Neural cell (in vitro differentiated cells): ENCODE data around the gene PSMB7. TPM values are rescaled to one million over a fixed set of nuclear protein-coding genes. Genes with fewer than 3 reads are reported as not detected.

ENCODE experiments used
- H2AFZ ChIP-seq: fragments of 200-600, 300-800 bp; sonication (generic), shearing (Covaris generic); 2 replicates; pipeline ENCODE4 v1.6.0; 2014; ENCODE audit warnings: low read depth, mild to moderate bottlenecking, antibody characterized with exemption, low read length, moderate library complexity
- H3F3A ChIP-seq: fragments of 200-600 bp; shearing (Covaris generic); 2 replicates; pipeline ENCODE4 v1.6.1; 2016; ENCODE audit warnings: mild to moderate bottlenecking, moderate library complexity, mixed read lengths, antibody characterized with exemption, low read length; ENCODE audit not compliant: insufficient read depth, poor library complexity, severe bottlenecking
- H3K27ac ChIP-seq: fragments of 200-600, 300-800 bp; sonication (generic), shearing (Covaris generic); 2 replicates; pipeline ENCODE4 v1.5.1; 2014; ENCODE audit warnings: mild to moderate bottlenecking, low read length, moderate library complexity
- H3K27me3 ChIP-seq: fragments of 300-800, 200-600 bp; sonication (generic), shearing (Covaris generic); 2 replicates; pipeline ENCODE4 v1.6.0; 2014; ENCODE audit warnings: mild to moderate bottlenecking, low read depth, low read length, moderate library complexity; ENCODE audit not compliant: insufficient read depth
- H3K36me3 ChIP-seq: fragments of 300-800, 200-600 bp; sonication (generic), shearing (Covaris generic); 2 replicates; pipeline ENCODE4 v1.5.1; 2014; ENCODE audit warnings: mild to moderate bottlenecking, antibody characterized with exemption, low read length, moderate library complexity; ENCODE audit not compliant: insufficient read depth
- H3K4me2 ChIP-seq: fragments of 300-800, 200-600 bp; sonication (generic), shearing (Covaris generic); 2 replicates; pipeline ENCODE4 v1.6.0; 2014; ENCODE audit warnings: mild to moderate bottlenecking, low read length
- H3K4me3 ChIP-seq: fragments of 300-800, 200-600 bp; sonication (generic), shearing (Covaris generic); 2 replicates; pipeline ENCODE4 v1.5.1; 2014; ENCODE audit warnings: mild to moderate bottlenecking, low read length, moderate library complexity
- H3K79me2 ChIP-seq: fragments of 200-600 bp; shearing (Covaris generic); replicated peaks from 2 replicates; pipeline ENCODE4 v1.6.0; 2014; ENCODE audit warnings: mild to moderate bottlenecking, low read length, moderate library complexity; ENCODE audit not compliant: insufficient read depth
- H3K9ac ChIP-seq: fragments of 300-800, 200-600 bp; sonication (generic), shearing (Covaris generic); 2 replicates; pipeline ENCODE4 v1.6.1; 2016; ENCODE audit warnings: mild to moderate bottlenecking, low read length, mixed read lengths
- H3K9me2 ChIP-seq: fragments of 200-600 bp; shearing (Covaris generic); 2 replicates; pipeline ENCODE4 v1.6.1; 2016; ENCODE audit warnings: mild to moderate bottlenecking, low read length, mixed read lengths; ENCODE audit not compliant: insufficient read depth
- H3K9me3 ChIP-seq: fragments of 200-600, 300-800 bp; sonication (generic), shearing (Covaris generic); 2 replicates; pipeline ENCODE4 v1.6.1; 2016; ENCODE audit warnings: mild to moderate bottlenecking, mixed run types, low read length, moderate library complexity, mixed read lengths
- H4K20me1 ChIP-seq: fragments of 200-600 bp; shearing (Covaris generic); 2 replicates; pipeline ENCODE4 v1.6.1; 2016; ENCODE audit warnings: mild to moderate bottlenecking, mixed run types; ENCODE audit not compliant: insufficient read depth
- EP300 ChIP-seq: fragments of 450-650 bp; conservative IDR thresholded peaks from 2 replicates; pipeline ENCODE4 v1.6.1; 2014; ENCODE audit warnings: antibody characterized with exemption, mild to moderate bottlenecking, moderate library complexity; ENCODE audit not compliant: poor library complexity, severe bottlenecking
- EZH2 ChIP-seq: fragments of 200-600, 300-800 bp; shearing (Covaris generic), sonication (generic); IDR thresholded peaks from 2 replicates; pipeline ENCODE4 v1.6.1; 2014; ENCODE audit warnings: antibody characterized with exemption, low read length, borderline replicate concordance, mild to moderate bottlenecking; ENCODE audit not compliant: insufficient read depth, poor library complexity, severe bottlenecking
- MXI1 ChIP-seq: fragments of 450-650 bp; conservative IDR thresholded peaks from 2 replicates; pipeline ENCODE4 v1.6.1; 2014; ENCODE audit warnings: antibody characterized with exemption, mild to moderate bottlenecking; ENCODE audit not compliant: poor library complexity, severe bottlenecking
- POLR2AphosphoS5 ChIP-seq: IDR thresholded peaks from 2 replicates; pipeline ENCODE4 v1.6.1; 2012
- RAD21 ChIP-seq: fragments of 450-650 bp; conservative IDR thresholded peaks from 2 replicates; pipeline ENCODE4 v1.6.1; 2014; ENCODE audit warnings: antibody characterized with exemption, mild to moderate bottlenecking, moderate library complexity
- SMC3 ChIP-seq: fragments of 450-650 bp; conservative IDR thresholded peaks from 2 replicates; pipeline ENCODE4 v1.6.1; 2014; ENCODE audit warnings: antibody characterized with exemption, mild to moderate bottlenecking, moderate library complexity; ENCODE audit not compliant: poor library complexity
- TAF1 ChIP-seq: IDR thresholded peaks from 2 replicates; pipeline ENCODE4 v1.6.1; 2012; ENCODE audit warnings: low read depth
- polyA plus RNA-seq: library from polyadenylated mRNA; depleted of rRNA; stranded (reverse); fragments of >200 nt; gene quantifications from 2 replicates; pipeline ENCODE4 v1.2.3, GENCODE V29; 2014
- TF ChIP-seq, protein P1 (sequence below): IDR thresholded peaks from 2 replicates; pipeline ENCODE4 v1.6.1; 2012; ENCODE audit warnings: borderline replicate concordance
- TF ChIP-seq, protein P2 (sequence below): fragments of 450-650 bp; IDR thresholded peaks from 2 replicates; pipeline ENCODE4 v1.5.1; 2014; ENCODE audit warnings: antibody characterized with exemption, mild to moderate bottlenecking, moderate library complexity; ENCODE audit not compliant: poor library complexity, severe bottlenecking

Gene PSMB7
- polyA plus RNA-seq, 1 donor from 2014 or later, result 363 TPM

DNA sequence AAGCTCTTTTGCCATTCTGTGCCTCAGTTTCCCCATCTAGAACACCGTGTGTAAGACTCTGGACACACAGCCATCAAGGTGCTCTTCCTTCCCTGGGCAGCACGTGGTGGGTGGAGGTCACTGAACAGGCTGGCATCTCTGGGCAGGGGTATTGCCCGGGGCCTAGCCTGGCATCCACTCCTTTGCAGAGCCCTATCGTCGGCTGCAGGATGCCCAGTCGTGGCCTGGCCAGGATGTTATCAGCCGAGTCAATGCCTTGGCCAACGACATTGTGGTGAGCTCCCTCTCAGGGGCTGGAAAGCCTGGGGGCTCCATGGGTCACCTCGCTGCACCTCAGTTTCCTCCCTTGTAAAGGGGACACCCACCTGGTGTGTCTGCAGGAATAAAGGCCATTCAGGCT lies 39.1 kb upstream of the PSMB7 start:
- Histone ChIP-seq H3K4me2 (no peak overlapping the region), H4K20me1 (no peaks in the 10 kb centered on the region), H3K36me3 (no peaks in the 10 kb centered on the region), H3K4me3 (no peak overlapping the region), H3F3A (no peaks in the 10 kb centered on the region), H3K27ac (no peak overlapping the region), H3K27me3 (peaks cover 17% of the 10 kb centered on the region), H2AFZ (no peak overlapping the region), H3K9me2 (no peaks in the 10 kb centered on the region), H3K79me2 (no peaks in the 10 kb centered on the region), H3K9ac (no peak overlapping the region), H3K9me3 (no peaks in the 10 kb centered on the region)
- TF ChIP-seq, protein P1, sequence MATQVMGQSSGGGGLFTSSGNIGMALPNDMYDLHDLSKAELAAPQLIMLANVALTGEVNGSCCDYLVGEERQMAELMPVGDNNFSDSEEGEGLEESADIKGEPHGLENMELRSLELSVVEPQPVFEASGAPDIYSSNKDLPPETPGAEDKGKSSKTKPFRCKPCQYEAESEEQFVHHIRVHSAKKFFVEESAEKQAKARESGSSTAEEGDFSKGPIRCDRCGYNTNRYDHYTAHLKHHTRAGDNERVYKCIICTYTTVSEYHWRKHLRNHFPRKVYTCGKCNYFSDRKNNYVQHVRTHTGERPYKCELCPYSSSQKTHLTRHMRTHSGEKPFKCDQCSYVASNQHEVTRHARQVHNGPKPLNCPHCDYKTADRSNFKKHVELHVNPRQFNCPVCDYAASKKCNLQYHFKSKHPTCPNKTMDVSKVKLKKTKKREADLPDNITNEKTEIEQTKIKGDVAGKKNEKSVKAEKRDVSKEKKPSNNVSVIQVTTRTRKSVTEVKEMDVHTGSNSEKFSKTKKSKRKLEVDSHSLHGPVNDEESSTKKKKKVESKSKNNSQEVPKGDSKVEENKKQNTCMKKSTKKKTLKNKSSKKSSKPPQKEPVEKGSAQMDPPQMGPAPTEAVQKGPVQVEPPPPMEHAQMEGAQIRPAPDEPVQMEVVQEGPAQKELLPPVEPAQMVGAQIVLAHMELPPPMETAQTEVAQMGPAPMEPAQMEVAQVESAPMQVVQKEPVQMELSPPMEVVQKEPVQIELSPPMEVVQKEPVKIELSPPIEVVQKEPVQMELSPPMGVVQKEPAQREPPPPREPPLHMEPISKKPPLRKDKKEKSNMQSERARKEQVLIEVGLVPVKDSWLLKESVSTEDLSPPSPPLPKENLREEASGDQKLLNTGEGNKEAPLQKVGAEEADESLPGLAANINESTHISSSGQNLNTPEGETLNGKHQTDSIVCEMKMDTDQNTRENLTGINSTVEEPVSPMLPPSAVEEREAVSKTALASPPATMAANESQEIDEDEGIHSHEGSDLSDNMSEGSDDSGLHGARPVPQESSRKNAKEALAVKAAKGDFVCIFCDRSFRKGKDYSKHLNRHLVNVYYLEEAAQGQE, result no peak
- TF ChIP-seq POLR2AphosphoS5, result no peak
- TF ChIP-seq, protein P2, sequence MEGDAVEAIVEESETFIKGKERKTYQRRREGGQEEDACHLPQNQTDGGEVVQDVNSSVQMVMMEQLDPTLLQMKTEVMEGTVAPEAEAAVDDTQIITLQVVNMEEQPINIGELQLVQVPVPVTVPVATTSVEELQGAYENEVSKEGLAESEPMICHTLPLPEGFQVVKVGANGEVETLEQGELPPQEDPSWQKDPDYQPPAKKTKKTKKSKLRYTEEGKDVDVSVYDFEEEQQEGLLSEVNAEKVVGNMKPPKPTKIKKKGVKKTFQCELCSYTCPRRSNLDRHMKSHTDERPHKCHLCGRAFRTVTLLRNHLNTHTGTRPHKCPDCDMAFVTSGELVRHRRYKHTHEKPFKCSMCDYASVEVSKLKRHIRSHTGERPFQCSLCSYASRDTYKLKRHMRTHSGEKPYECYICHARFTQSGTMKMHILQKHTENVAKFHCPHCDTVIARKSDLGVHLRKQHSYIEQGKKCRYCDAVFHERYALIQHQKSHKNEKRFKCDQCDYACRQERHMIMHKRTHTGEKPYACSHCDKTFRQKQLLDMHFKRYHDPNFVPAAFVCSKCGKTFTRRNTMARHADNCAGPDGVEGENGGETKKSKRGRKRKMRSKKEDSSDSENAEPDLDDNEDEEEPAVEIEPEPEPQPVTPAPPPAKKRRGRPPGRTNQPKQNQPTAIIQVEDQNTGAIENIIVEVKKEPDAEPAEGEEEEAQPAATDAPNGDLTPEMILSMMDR, result no peak
- no peak for TF ChIP-seq MXI1
- TF ChIP-seq RAD21, result no peak
- no peak for TF ChIP-seq EZH2
- TF ChIP-seq SMC3, result no peak
- TF ChIP-seq TAF1, result no peak
- TF ChIP-seq EP300, result no peak

DNA sequence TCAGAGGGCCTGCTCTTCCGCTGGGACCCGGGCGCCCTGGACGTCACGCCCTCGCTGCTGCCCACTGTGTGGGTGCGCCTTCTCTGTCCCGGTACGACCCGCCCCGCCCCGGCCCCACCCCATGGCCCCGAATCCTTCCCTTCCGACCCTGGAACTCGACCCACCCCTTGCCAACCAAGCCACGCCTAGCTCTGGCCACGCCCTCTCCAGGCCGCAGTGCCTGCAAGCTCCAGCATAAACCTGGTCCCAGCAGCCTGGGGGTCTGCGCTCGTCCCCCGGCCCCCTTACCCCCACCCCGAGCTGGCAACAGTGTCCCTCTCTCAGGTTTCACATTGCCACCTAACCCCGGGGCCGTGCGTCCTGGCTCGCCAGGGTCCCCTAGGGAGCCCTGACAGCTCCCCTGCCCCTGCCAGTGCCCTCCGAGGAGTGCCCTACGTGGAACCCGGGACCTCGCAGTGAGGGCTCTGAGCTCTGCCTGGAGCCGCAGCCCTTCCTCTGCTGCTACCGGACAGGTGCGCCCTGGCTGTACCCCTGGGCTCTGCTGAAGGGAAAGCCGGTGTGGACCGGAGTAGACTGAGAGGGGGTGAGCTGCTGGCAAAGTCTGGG lies 38.4 kb upstream of the PSMB7 start:
- H3K4me2 ChIP-seq, result no peak overlapping the region
- no peaks in the 10 kb centered on the region for H4K20me1 ChIP-seq
- no peaks in the 10 kb centered on the region for H3K79me2 ChIP-seq
- H3K27ac ChIP-seq, result no peak overlapping the region
- H3K4me3 ChIP-seq, result no peak overlapping the region
- H3K9me3 ChIP-seq, result no peaks in the 10 kb centered on the region
- H3F3A ChIP-seq, result no peaks in the 10 kb centered on the region
- peaks cover 17% of the 10 kb centered on the region for H3K27me3 ChIP-seq
- H3K9ac ChIP-seq, result no peak overlapping the region
- H2AFZ ChIP-seq, result no peak overlapping the region
- no peaks in the 10 kb centered on the region for H3K36me3 ChIP-seq
- no peaks in the 10 kb centered on the region for H3K9me2 ChIP-seq
- no peak for TF ChIP-seq POLR2AphosphoS5
- TF ChIP-seq, protein P2, result no peak
